Measurements from ENCODE around the gene RNF212.
"Not testable (repeated sequence)": the region's sequence is repeated elsewhere in the genome, so short reads cannot be mapped to it uniquely, and the experiment has no call there.

RNF212 gene

DNA sequence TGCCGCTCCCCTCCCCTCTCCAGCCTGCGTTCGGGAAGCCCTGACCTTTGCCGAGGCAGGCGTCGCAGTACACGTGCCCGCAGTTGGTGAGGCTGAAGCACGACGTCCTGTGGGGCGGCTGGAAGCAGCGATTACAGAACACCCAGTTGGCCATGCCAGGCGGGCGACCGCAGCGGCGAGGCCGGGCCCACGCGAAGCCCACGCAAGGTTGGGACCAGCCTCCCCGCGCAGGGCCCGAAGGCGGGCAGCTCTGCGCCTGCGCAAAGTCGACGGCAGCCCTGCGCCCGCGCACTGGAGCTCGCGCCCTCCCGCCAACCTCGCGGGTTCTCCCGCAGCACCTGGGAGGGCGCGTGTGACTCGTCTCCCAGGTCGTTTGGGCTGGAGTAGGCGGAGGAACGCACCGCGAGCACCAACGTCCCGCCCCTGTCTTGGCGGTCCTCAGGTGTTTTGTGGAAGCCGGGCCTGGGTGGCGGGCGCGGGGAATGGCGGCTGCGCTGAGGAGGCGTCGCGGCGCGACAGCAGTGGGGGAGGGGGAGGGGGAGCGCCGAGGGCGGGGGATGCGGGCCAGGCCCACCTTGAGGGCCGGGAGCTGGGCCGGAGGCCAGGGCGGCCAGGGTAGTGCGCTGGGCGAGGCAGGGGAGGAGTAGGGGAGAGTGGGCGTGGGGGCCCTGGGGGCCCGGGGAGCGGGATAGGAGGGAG lies at the start of gene RNF212:
RNF212 (minus strand) TSS at position 254 of the 699 bp plus-strand sequence; CDS start at position 154, 100 bp downstream.
- intact Hi-C loops (cut with DNase I), result no loop called here

DNA sequence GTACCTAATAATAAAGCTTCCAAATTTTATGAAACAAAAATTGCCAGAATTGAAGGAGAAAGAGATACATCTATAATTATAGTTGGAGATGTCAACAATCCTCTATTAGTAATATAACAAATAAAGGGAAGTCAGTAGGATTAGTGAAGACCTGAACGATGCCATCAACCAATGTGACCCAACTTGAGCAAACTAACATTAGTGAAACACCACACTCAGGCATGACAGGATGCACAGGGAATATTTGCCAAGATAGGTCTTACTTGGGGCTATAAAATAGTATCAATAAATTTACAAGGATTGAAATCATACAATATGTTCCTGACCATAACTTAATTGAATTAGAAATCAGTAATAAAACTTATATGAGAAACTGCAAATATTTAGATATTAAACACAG lies 47.0 kb upstream of the RNF212 start:
- intact Hi-C loops (cut with DNase I), result loop anchor here (10.0 kb wide), 2 partner anchors 84 to 184 kb away; partner anchors contain the start of genes CTBP1 and UVSSA
- DNase-seq, result no peak

More for the DNA sequence above, at the start of gene RNF212:
- DNase-seq, result peak in 24 of 42 donors; percentile 7 to 69 (median 36)

DNA sequence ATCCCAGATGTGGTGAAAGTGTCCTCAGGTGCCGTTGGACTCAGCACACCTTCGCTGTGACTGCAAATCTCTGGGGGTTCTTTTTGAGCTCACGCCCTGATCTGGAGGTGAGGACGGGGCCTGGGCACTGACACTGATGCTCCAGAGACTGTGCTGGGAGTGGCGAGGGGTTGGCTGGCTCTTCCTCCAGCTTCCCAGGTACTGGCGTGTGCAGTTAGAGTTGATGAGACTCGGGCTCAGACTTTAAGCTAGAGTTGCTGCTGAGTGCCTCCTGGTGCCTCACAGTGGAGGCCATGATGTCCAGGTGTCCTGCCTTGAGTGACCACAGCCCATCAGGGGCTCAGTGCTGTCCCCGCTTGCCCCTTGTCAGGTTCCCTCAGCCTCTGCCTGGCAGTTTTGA lies 42.7 kb upstream of the RNF212 start:
- DNase-seq, result no peak
- intact Hi-C loops (cut with DNase I), result no loop called here

GRCh38 chr4:1155314-1155713 lies 42.0 kb upstream of the RNF212 start:
- no peak for DNase-seq
- intact Hi-C loops (cut with DNase I), result no loop called here

GRCh38 chr4:1154523-1155182 lies 41.3 kb upstream of the RNF212 start:
- peak in 1 of 42 donors; percentile 37 for DNase-seq
- intact Hi-C loops (cut with DNase I), result no loop called here

- intact Hi-C loops (cut with DNase I), result no loop called here
Observed at GRCh38 chr4:1154126-1154522, 40.8 kb upstream of the RNF212 start.

DNA sequence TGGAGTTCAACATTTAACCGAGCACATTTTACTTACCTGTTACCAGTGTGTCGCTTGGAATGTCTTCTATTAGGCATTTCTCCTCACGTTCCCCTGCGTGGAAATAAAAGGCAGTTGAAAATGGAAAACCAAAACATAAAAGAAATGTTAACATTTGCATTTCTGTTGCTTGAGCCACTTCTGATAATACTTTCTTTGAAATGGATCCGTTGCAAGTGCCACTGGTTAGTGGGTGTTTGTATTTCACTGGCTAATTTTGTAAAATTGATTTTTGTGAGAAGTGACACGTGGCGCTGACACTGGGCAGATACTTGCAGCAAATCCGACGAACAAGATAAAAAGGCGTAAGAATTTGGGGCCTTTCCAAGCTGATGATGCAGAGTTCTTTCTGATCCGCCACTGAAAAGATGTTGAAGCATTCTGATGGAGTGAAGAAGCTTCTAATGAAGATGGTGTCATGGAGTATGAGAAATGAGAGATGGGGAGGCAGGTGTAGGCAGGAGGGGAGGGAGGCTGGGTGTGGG lies 40.3 kb upstream of the RNF212 start:
- intact Hi-C loops (cut with DNase I), result no loop called here
- DNase-seq, result no peak

More at GRCh38 chr4:1154126-1154522, 40.8 kb upstream of the RNF212 start:
- DNase-seq, result no peak

DNA sequence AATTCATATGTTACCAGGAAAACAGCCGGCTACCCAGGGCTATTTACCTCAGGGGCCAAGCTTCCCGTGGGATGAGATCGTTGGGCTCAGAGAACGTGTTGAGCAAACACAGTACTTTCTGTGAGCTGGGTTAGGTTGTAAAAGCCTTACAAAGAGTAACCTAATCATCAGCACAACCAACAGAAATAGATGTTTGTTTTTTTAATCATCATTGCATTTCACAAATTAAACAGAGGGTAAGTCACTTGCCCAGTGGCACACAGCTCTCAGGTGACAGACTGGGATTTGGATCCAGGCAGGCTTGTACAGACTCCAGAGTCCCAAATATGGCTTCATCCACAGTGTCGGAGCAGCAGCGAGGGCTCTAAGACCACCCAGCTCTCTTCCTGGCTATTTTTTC lies 38.9 kb upstream of the RNF212 start:
- DNase-seq, result no peak
- intact Hi-C loops (cut with DNase I), result no loop called here

GRCh38 chr4:1151541-1151940 lies 38.2 kb upstream of the RNF212 start:
- DNase-seq, result no peak

GRCh38 chr4:1150875-1151274 lies 37.5 kb upstream of the RNF212 start:
- no peak for DNase-seq
- intact Hi-C loops (cut with DNase I), result no loop called here

More at GRCh38 chr4:1151541-1151940, 38.2 kb upstream of the RNF212 start:
- intact Hi-C loops (cut with DNase I), result no loop called here

- intact Hi-C loops (cut with DNase I), result no loop called here
- DNase-seq, result no peak
Observed at GRCh38 chr4:1139860-1140259, 26.5 kb upstream of the RNF212 start.

GRCh38 chr4:1137850-1138249 lies 24.5 kb upstream of the RNF212 start:
- DNase-seq, result no peak
- intact Hi-C loops (cut with DNase I), result no loop called here

- intact Hi-C loops (cut with DNase I), result no loop called here
- no peak for DNase-seq
Observed at GRCh38 chr4:1137063-1137776, 23.9 kb upstream of the RNF212 start.

DNA sequence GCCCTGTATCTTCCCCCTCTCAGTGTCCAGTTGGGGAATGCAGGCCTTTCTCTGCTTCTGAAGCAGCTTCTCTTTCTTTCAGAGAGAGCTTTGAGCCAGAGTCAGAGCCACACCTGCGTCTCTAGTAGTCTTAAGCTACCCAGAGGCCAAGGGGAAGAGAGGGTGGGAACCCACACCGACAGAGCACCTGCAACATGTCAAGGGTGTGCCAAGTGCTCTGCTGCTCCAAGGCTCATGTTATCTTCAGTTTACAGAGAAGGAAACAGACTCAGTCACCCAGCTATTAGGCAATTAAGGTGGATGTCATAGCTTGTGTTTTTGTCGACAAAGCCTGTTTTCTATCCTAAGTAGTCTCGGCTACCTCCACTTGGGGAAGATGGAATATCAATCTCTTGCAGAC lies 22.7 kb upstream of the RNF212 start:
- intact Hi-C loops (cut with DNase I), result no loop called here
- no peak for DNase-seq

DNA sequence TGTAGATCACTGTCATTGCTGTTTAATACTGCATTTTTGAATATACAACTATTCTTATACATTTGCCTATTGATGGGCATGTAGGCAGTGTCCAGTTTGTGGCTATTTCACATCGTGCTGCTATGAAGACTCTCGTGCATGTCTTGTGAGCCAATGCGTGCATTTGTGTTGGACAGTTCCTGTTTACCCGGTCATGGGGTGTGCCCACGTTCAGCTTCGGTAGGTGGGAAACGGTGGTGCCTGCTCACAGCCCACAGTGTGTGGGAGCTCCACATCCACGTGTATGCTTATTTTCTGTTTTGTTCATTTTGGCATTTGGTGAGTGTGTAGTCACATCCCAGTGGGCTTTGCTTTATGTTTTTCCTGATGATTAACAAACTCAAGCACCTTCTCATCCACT lies 19.7 kb upstream of the RNF212 start:
- no peak for DNase-seq
- intact Hi-C loops (cut with DNase I), result no loop called here

GRCh38 chr4:1130316-1131186 lies 17.2 kb upstream of the RNF212 start:
- intact Hi-C loops (cut with DNase I), result no loop called here

GRCh38 chr4:1126506-1126905 lies 13.1 kb upstream of the RNF212 start:
- intact Hi-C loops (cut with DNase I), result loop anchor here (10.0 kb wide), 1 partner anchor 218 kb away; the partner anchor contains the start of gene UVSSA
- DNase-seq, result no peak

More at GRCh38 chr4:1130316-1131186, 17.2 kb upstream of the RNF212 start:
- DNase-seq, result peak; percentile 51 to 88 (median 76)

GRCh38 chr4:1125466-1125865 lies 12.1 kb upstream of the RNF212 start:
- intact Hi-C loops (cut with DNase I), result loop anchor here (10.0 kb wide), 1 partner anchor 219 kb away; the partner anchor contains the start of gene UVSSA
- not testable (repeated sequence) for DNase-seq

DNA sequence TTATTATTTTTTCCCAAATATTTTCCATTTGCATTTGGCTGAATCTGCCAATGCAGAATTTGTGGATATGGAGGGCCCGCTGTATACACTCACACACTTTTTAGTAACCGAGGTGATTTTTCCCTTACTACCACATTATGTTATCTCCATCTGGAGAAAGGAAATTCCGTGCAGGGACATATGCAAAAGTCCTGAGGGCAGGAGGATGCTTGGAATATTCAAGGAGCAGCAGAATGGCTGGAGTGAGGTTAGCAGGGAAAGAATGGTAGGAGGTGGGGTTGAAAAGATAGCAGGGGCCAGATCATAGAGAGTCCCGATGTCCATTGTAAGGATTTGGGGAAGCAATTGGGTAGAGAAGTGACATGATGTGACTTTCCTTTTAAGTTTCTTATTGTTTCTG lies 11.5 kb upstream of the RNF212 start:
- intact Hi-C loops (cut with DNase I), result loop anchor here (10.0 kb wide), 1 partner anchor 220 kb away; the partner anchor contains the start of gene UVSSA
- no peak for DNase-seq

Measured in head of caudate nucleus (tissue), 42 donors.